Immature natural killer cell (primary cell): Measurements from ENCODE around the gene HMGXB4. TPM values are rescaled to one million over a fixed set of nuclear protein-coding genes. Genes with fewer than 3 reads are reported as not detected.

Source experiments
- DNase-seq, 3 donors: peaks; one replicate each; pipeline ENCODE4 v3.0.0; 2022; ENCODE audit warnings: mixed read lengths in 1 of 3
- H3K27ac Mint-ChIP-seq, 6 donors: one replicate each; pipeline ENCODE4 v1.8.0; 2020; ENCODE audit warnings: mixed read lengths in 6 of 6, mild to moderate bottlenecking in 5 of 6, inconsistent platforms in 4 of 6, moderate library complexity in 3 of 6
- H3K27me3 Mint-ChIP-seq, 3 donors: one replicate each; pipeline ENCODE4 v1.8.0; 2020 to 2021; ENCODE audit warnings: low read depth in 3 of 3, mild to moderate bottlenecking in 3 of 3, mixed read lengths in 3 of 3, moderate library complexity in 3 of 3, inconsistent platforms in 1 of 3
- H3K36me3 Mint-ChIP-seq, 3 donors: one replicate each; pipeline ENCODE4 v1.8.0; 2020; ENCODE audit warnings: mixed read lengths in 3 of 3, inconsistent platforms in 2 of 3, mild to moderate bottlenecking in 2 of 3
- H3K4me1 Mint-ChIP-seq, 2 donors: one replicate each; pipeline ENCODE4 v1.8.0; 2020; ENCODE audit warnings: inconsistent platforms in 2 of 2, mild to moderate bottlenecking in 2 of 2, mixed read lengths in 2 of 2, moderate library complexity in 1 of 2
- H3K4me3 Mint-ChIP-seq, 5 donors: one replicate each; pipeline ENCODE4 v1.8.0; 2020; ENCODE audit warnings: mild to moderate bottlenecking in 5 of 5, mixed read lengths in 5 of 5, inconsistent platforms in 3 of 5, moderate library complexity in 3 of 5
- H3K9me3 Mint-ChIP-seq, 6 donors: one replicate each; pipeline ENCODE4 v1.8.0; 2020; ENCODE audit warnings: mild to moderate bottlenecking in 6 of 6, mixed read lengths in 6 of 6, inconsistent platforms in 4 of 6, moderate library complexity in 3 of 6
- polyA plus RNA-seq, 3 donors: library from polyadenylated mRNA; unstranded; fragments of 300-500 nt; fragmentation: Illumina TruSeq; gene quantifications; one replicate each; pipeline ENCODE4 v1.2.3, GENCODE V29; 2021

Gene HMGXB4
- polyA plus RNA-seq: 10 to 100 TPM; 13.1 to 16.0 (median 15.3) TPM

DNA sequence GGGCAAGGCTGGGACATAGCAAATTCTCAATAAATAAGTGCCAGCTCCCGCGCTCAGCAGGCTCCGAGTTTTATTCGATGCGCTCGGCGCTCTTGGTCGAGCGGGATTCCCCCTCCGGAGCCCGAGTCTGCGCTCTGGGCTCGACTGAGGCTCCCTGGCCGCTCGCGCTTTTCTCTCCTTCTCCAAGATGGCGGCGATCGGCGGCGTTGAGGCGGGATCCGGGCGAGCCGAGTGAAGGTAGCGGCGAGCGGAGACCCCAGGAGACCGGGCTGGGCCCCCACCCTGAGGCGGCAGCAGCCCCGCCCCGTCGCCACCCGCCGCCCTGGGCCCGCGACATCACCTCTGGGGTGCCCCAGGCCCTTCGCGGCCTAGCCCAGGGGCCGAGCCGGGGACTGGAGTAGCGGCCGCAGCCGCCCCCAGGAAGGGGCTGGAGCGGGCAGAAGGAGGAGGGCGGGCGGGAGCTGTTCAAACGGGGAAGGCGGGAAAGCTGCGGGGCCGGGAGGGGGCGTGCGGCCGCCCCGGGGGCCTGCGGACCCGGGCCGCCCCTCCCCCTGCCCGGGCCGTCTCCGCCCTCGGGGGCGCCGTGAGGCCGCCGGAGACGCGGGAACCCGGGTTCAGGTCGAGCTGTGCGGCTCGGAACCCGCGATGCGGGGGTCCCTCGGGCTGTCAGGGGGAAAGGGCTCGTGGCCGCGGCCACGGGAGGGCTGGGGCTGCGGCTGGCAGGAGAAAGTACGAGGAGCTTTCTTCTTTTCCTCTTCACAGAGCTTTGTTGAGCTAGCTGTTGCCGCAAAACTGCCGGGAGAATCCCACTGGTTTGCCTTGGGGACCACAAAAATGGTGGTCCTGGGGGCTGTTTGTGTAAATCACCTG is at the start of gene HMGXB4:
HMGXB4 (plus strand) TSS at position 173 of the 870 bp plus-strand sequence. CDS start 4,898 bp downstream, outside the sequence.
- peaks cover 7 to 9% (median 9%) of the 10 kb centered on the region in 3 donors for H3K27me3 Mint-ChIP-seq

DNA sequence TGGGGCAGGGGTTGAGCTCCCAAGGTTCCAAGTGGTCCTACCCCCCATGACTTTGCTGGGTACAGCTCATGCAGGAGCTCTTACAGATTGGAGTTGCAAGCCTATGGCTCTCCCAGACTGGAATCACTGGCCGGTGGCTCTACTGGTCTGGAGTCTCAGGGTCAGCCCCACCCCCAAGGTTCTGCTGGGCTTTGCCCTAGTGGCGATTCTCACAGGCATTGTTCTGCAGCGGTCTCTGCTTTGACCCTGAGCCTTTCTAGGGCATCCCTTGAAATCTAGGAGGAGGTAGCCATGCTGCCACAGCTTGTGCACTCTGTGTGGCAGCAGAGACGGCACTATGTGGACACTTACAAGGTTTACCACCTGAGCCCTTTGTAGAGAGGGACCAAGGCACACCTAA is 49.3 kb upstream of the HMGXB4 start:
- no peaks in the 10 kb centered on the region for H3K4me1 Mint-ChIP-seq
- no peak overlapping the region for H3K4me3 Mint-ChIP-seq
- no peaks in the 10 kb centered on the region for H3K36me3 Mint-ChIP-seq
- no peaks in the 10 kb centered on the region for H3K9me3 Mint-ChIP-seq
- DNase-seq: no peak
- peaks cover 2 to 13% (median 2%) of the 10 kb centered on the region in 3 donors for H3K27me3 Mint-ChIP-seq
- H3K27ac Mint-ChIP-seq: no peak overlapping the region

More for the DNA sequence above, at the start of gene HMGXB4:
- Mint-ChIP-seq H3K4me1 (peaks cover 18 to 30% of the 10 kb centered on the region in 2 donors), H3K9me3 (no peaks in the 10 kb centered on the region), H3K27ac (peak within 1 kb of the TSS; percentile 84 to 96 (median 96)), H3K4me3 (peak within 1 kb of the TSS; percentile 91 to 94 (median 93)), H3K36me3 (no peaks in the 10 kb centered on the region)
- DNase-seq: peak; percentile 84 to 88 (median 87)

- H3K36me3 Mint-ChIP-seq: no peaks in the 10 kb centered on the region
- no peak for DNase-seq
- H3K9me3 Mint-ChIP-seq: no peaks in the 10 kb centered on the region
- H3K4me1 Mint-ChIP-seq: no peaks in the 10 kb centered on the region
- no peak overlapping the region for H3K27ac Mint-ChIP-seq
- H3K27me3 Mint-ChIP-seq: peaks cover 2 to 11% (median 2%) of the 10 kb centered on the region in 3 donors
- H3K4me3 Mint-ChIP-seq: no peak overlapping the region
Measured at GRCh38 chr22:35209203-35209602, 48.1 kb upstream of the HMGXB4 start.

GRCh38 chr22:35212009-35212408 is 45.3 kb upstream of the HMGXB4 start:
- H3K4me1 Mint-ChIP-seq: no peaks in the 10 kb centered on the region
- no peaks in the 10 kb centered on the region for H3K36me3 Mint-ChIP-seq
- H3K27me3 Mint-ChIP-seq: peaks cover 3 to 7% (median 4%) of the 10 kb centered on the region in 3 donors
- H3K9me3 Mint-ChIP-seq: no peaks in the 10 kb centered on the region
- H3K27ac Mint-ChIP-seq: no peak overlapping the region
- H3K4me3 Mint-ChIP-seq: no peak overlapping the region
- DNase-seq: no peak

- no peak for DNase-seq
- peaks cover 3 to 7% (median 4%) of the 10 kb centered on the region in 3 donors for H3K27me3 Mint-ChIP-seq
- H3K27ac Mint-ChIP-seq: no peak overlapping the region
- no peaks in the 10 kb centered on the region for H3K9me3 Mint-ChIP-seq
- H3K4me3 Mint-ChIP-seq: no peak overlapping the region
- H3K4me1 Mint-ChIP-seq: no peaks in the 10 kb centered on the region
- H3K36me3 Mint-ChIP-seq: no peaks in the 10 kb centered on the region
Measured at GRCh38 chr22:35212996-35213395, 44.3 kb upstream of the HMGXB4 start.

DNA sequence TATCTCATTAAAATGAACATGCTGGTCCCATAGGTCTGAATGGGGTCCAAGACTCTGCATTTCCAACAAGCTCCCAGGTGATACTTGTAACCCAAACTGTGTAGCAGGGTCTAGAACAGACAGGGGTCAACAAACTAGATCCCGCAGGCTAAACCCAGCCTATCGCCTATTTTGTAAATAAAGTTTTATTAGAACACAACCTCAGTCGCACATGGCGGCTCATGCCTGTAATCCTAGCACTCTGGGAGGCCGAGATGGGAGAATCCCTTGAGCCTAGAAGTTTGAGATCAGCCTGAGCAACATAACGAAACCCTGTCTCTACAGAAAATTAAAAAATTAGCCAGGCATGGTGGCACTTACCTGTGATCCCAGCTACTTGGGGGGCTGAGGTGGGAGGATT is 42.3 kb upstream of the HMGXB4 start:
- no peaks in the 10 kb centered on the region for H3K36me3 Mint-ChIP-seq
- no peak for DNase-seq
- H3K4me3 Mint-ChIP-seq: no peak overlapping the region
- H3K27me3 Mint-ChIP-seq: peaks cover 1 to 7% (median 3%) of the 10 kb centered on the region in 3 donors
- H3K4me1 Mint-ChIP-seq: no peaks in the 10 kb centered on the region
- no peaks in the 10 kb centered on the region for H3K9me3 Mint-ChIP-seq
- no peak overlapping the region for H3K27ac Mint-ChIP-seq

DNA sequence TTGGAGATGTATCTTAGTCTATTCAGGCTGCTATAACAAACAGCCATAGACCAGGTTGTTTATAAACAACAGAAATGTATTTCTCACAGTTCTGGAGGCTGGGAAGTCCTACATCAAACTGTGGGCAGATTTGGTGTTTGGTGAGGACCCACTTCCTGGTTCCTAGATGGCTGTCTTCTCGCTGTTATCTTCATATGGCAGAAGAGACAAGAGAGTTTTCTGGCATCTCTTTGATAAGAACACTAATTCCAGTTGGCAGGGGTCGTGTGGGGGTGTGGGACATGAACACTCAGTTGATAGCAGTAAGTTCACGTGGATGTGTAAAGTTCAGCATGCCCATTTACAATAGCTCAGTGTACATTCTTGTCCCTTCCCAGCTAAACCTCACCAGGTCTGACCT is 41.3 kb upstream of the HMGXB4 start:
- Mint-ChIP-seq H3K36me3 (no peaks in the 10 kb centered on the region), H3K4me1 (no peaks in the 10 kb centered on the region), H3K9me3 (no peaks in the 10 kb centered on the region), H3K27me3 (peaks cover 1 to 7% (median 3%) of the 10 kb centered on the region in 3 donors), H3K4me3 (no peak overlapping the region), H3K27ac (no peak overlapping the region)
- DNase-seq: no peak

DNA sequence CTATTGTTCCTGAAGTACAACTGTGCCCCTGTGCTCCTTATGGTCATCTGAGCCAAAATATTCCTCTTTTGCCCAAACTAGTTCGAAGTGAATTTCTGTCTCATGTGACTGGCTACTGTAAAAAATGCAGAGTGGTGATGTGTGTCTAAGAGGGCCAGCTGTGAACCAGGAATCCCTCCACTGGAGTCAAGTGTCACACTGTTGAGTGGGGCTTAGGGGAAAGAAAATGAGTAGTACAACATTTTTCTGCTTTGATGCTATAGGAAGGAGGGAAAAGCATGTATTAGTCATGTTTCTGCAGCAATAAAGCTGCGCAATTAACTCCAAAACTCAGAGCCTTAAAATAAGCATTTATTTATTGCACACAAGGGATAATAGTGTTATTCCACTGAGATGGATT is 39.8 kb upstream of the HMGXB4 start:
- no peaks in the 10 kb centered on the region for H3K4me1 Mint-ChIP-seq
- H3K9me3 Mint-ChIP-seq: no peaks in the 10 kb centered on the region
- H3K4me3 Mint-ChIP-seq: no peak overlapping the region
- no peak for DNase-seq
- H3K36me3 Mint-ChIP-seq: no peaks in the 10 kb centered on the region
- peaks cover 3 to 4% (median 3%) of the 10 kb centered on the region in 3 donors for H3K27me3 Mint-ChIP-seq
- H3K27ac Mint-ChIP-seq: no peak overlapping the region

DNA sequence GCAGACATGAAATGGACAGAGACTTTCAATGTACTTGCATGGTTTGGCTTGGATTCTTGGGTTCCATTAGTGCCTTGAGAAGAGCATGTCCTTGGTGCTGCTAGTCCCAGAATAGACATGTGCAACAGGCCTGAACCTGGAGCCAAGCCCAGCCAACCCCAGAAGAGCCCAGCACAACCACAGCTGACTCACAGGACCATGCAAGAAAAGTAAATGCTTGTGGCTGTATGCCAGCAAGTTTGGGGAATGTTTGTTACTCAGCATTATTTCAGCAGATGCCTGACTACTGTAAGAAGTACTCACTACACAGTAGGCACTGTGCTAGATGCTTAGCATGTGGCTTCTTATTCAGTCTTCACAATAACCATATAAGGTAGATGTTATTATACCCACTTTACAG is 39.2 kb upstream of the HMGXB4 start:
- H3K9me3 Mint-ChIP-seq: no peaks in the 10 kb centered on the region
- H3K27ac Mint-ChIP-seq: no peak overlapping the region
- no peak overlapping the region for H3K4me3 Mint-ChIP-seq
- H3K27me3 Mint-ChIP-seq: peaks cover 3 to 5% (median 4%) of the 10 kb centered on the region in 3 donors
- DNase-seq: no peak
- H3K36me3 Mint-ChIP-seq: no peaks in the 10 kb centered on the region
- H3K4me1 Mint-ChIP-seq: no peaks in the 10 kb centered on the region

GRCh38 chr22:35219012-35219411 is 38.3 kb upstream of the HMGXB4 start:
- Mint-ChIP-seq H3K9me3 (no peaks in the 10 kb centered on the region), H3K4me1 (no peaks in the 10 kb centered on the region), H3K4me3 (no peak overlapping the region), H3K36me3 (no peaks in the 10 kb centered on the region), H3K27ac (no peak overlapping the region), H3K27me3 (peaks cover 3 to 5% (median 4%) of the 10 kb centered on the region in 3 donors)
- no peak for DNase-seq

GRCh38 chr22:35220221-35220620 is 37.1 kb upstream of the HMGXB4 start:
- Mint-ChIP-seq H3K9me3 (no peaks in the 10 kb centered on the region), H3K4me3 (no peak overlapping the region), H3K27ac (no peak overlapping the region), H3K27me3 (peaks cover 3 to 10% (median 4%) of the 10 kb centered on the region in 3 donors), H3K36me3 (no peaks in the 10 kb centered on the region), H3K4me1 (no peaks in the 10 kb centered on the region)
- no peak for DNase-seq

DNA sequence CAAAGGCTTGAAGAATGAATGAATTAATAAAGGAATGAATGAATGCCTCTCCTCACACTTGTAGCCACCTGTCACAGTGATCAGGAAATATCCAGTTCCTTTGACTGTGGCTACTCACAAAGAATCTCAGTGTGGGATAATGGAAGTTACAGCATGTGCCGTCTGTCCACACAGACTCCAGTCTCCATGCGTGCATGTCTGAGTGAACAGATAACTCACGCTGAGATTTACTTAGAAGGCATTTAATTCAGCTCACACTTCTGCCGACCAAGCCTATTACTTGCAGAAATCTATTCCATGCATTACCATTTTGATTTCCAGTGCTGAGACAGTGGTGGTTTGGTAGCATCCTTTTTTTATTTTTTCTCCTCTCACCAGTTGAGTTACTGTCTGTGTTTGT is 32.3 kb upstream of the HMGXB4 start:
- H3K27ac Mint-ChIP-seq: no peak overlapping the region
- H3K36me3 Mint-ChIP-seq: no peaks in the 10 kb centered on the region
- peaks cover 0 to 15% (median 6%) of the 10 kb centered on the region in 3 donors for H3K27me3 Mint-ChIP-seq
- no peaks in the 10 kb centered on the region for H3K4me1 Mint-ChIP-seq
- H3K9me3 Mint-ChIP-seq: no peaks in the 10 kb centered on the region
- no peak overlapping the region for H3K4me3 Mint-ChIP-seq
- no peak for DNase-seq

DNA sequence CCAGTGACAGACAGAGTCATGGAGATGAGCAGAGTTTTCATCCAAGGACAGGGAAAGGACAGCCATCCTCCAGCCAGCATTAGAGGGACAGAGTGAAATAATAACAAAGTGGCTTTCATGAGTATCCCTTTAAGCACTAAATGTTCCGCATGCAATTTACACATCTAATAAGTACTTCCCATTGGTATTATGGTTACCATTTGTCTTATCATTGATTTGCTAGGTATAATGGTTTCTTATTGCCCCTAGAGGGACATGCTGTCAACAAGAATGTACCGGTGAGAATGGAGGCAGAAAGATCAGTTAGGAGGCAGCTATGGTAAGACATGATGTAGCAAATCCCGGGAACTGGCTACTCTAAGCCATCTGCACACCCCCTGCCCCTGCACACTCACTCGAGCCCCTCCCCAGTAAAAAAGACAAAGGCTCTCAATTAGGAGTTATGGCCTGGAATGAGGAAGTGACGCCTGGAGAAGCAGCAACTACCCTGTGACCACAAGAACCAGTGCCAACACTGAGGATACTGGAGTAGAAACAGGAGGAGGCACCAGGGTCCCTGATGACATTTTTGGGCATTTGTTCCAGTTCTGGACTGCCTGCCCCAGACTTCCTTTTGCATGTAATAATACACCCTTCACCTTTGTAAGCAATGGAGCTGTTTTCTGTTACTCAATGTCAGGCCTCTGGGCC is 30.2 kb upstream of the HMGXB4 start:
- Mint-ChIP-seq H3K27ac (no peak overlapping the region), H3K4me3 (no peak overlapping the region), H3K36me3 (no peaks in the 10 kb centered on the region), H3K4me1 (peaks cover 0 to 7% of the 10 kb centered on the region in 2 donors), H3K9me3 (no peaks in the 10 kb centered on the region), H3K27me3 (peaks cover 0 to 21% (median 7%) of the 10 kb centered on the region in 3 donors)
- no peak for DNase-seq

DNA sequence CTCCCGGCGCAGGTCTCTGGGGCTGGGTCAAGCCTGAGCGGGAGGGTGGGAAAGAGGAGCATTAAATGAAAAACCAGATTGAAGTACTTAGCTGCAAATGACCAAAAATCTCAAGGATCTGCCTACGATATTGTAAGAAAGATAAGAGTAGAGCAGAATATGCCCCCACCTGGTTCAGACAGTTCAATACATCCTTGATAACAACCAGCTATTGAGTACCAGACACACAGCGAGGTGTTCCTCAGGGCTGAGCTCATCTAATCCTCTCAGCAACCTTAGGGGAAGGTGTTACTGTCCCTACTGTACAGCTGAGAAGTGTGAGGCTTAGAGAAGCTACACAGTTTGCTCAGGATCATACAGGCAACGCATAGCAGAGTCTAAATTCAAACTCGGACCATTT is 27.4 kb upstream of the HMGXB4 start:
- no peaks in the 10 kb centered on the region for H3K9me3 Mint-ChIP-seq
- H3K4me3 Mint-ChIP-seq: no peak overlapping the region
- DNase-seq: no peak
- H3K27me3 Mint-ChIP-seq: peaks cover 1 to 11% (median 4%) of the 10 kb centered on the region in 3 donors
- peaks cover 0 to 7% of the 10 kb centered on the region in 2 donors for H3K4me1 Mint-ChIP-seq
- no peaks in the 10 kb centered on the region for H3K36me3 Mint-ChIP-seq
- H3K27ac Mint-ChIP-seq: no peak overlapping the region
